HG03442 (cell line): ENCODE data around the gene ACOT13.
"Not testable (repeated sequence)": the region's sequence is repeated elsewhere in the genome, so short reads cannot be mapped to it uniquely, and the experiment has no call there.

Source experiments
- ATAC-seq: cut with Tn5 transposase; IDR thresholded peaks from one replicate; pipeline ENCODE4 v1.9.1; 2021; ENCODE audit warnings: mild to moderate bottlenecking, moderate library complexity; ENCODE audit not compliant: unreplicated experiment

Gene ACOT13

DNA sequence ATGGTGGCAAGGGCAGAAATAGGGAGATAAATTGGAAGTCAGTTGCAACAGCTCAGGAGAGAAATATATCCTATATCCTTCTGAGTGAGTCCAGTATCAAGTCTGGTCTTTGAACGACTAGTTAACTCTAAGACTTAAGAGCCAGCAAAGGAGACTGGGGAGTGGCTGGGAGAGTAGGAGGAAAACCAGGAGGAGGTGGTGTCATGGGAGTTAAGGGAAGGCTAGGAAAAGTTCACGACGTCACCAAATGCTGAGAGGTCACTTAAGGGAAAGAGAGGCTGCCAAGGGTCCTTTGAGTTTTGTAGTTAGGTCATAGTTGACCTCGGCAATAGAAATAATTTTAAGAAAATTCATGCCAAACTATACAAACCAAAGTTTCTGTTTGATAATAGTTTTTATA, 25.1 kb downstream of the ACOT13 start:
- ATAC-seq, result no peak

DNA sequence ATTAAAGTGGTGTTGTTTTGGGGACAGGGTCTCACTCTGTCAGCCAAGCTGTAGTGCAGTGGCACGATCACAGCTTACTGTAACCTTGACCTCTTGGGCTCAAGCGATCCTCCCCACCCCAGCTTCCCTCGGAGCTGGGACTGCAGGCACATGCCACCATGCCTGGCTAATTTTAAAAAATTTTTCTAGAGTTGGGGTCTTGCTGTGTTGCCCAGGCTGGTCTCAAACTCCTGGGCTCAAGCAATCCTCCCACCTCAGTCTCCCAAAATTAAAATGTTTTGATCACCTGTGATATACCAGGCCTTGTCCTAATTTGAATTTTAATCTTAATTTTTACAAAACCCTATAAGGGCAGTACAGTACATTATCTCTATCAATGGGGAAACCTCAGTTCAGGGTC, 25.5 kb downstream of the ACOT13 start:
- no peak for ATAC-seq

DNA sequence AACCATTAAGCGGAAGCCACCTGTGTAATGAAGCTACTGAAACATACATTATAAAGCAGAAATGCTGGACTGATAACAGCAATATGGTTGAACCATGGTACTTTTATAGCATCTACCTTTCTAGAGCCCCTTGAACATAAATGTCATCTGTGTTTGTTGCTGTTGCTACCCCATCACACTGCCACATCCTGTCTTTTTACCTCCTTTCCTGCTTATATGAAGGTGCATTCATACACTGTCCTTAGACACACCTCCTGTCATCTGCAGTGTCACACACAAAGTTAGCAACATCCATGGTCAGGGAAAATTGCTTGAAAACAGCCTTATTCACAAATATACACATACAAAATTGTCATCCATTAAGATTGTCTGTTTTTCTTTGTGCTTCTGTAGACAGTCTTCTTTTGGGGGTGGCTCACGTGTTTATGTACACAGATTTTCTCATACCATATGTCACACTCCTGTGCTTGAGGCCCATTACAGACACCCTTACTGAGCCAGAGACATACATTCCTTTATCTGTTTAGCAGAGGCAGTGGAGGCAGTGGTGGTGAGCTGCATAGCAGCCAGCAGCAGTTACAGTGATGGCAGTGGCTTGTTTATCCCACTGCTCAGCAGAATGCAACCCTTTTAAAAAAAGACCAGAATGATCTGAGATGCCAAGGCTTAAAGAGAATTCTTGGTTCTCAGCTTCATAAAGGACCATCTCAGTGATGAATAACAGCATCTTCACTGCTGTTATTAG, 26.1 kb downstream of the ACOT13 start:
- no peak for ATAC-seq

DNA sequence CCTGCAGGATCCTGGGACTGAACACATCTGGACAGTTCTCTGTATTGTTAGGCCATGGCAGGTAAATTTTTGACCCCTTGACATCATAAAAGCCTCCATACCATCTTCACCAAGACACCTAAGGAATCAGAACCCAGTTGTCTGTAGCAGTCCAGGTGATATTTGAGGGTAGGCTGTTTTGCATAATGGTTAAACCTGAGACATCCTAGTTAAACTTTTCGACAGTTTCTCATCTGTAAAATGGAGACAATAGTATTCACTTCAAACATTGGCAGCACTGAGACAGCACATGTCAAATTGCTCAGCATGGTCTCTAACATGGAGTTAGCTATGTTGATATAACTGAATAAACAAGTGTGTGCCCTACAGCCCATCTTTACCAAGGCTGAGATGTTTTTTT, 27.3 kb downstream of the ACOT13 start:
- ATAC-seq, result no peak

DNA sequence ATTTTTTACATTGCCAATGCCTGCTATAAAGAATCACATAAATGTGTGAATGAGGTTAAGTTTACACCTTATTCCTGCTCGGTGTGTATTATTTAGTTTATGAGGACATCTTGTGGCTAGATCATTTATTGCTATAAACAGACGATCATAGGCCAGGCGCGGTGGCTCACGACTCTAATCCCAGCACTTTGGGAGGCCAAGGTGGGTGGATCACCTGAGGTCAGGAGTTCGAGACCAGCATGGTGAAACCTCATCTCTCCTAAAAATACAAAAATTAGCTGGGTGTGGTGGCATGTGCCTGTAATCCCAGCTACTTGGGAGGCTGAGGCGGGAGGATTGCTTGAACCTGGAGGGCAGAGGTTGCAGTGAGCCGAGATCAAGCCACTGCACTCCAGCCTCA, 28.8 kb downstream of the ACOT13 start:
- not testable (repeated sequence) for ATAC-seq

DNA sequence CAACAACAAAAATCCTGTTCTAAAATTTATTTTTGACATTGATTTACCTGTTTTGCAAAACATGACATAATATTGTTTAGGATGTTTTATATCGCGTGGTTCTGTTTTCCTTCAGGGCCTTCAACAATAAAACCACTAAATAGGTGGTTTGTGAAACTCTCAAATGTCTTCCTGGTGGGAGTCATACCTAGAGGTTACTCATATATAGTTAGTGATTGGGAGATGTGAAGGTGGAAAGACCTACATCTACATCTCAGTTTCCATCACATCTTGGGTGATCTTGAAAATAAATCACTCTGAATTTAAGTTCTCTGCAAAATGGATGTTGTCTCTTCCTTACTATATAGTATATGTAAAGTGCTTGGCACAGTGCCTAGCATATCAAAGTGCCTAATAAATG, 29.2 kb downstream of the ACOT13 start:
- no peak for ATAC-seq

DNA sequence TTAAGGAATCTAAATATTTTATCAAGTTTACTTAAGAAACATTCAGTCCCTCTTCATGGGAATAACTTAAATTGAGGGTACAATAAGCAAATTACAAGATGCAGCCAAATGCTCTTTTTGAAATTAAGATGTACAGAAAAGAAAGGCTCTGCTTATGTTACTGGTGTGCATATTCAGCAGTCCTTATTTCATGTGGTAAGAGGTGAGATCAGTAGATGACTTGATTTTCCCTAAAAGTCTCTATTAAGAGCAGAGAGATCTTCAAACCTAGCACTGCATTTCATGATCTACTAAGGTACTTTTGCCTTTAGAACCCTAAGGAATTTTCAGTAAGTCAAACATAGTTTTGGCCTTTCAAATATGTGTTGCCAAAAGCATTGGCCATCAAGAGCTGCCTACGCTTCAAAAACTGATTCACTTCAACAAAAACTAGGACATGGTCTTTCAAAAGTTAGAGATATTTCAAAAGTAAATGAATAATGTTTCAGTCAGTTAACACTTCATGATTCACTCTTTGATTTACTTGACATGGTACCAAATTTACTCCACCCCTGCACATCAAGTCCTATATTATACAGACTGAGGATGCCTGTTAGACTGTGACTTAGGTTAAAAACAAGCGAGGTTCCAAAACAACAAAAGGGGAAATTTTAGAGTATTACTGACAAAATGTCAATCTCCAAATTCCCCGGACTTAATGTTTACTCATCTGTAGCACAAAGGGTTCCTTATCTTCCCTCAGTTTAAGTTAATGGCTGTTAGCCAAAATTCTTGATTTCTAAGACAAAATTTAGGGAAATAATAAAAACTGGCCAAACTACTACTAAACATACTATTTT, 32.9 kb downstream of the ACOT13 start:
- no peak for ATAC-seq

DNA sequence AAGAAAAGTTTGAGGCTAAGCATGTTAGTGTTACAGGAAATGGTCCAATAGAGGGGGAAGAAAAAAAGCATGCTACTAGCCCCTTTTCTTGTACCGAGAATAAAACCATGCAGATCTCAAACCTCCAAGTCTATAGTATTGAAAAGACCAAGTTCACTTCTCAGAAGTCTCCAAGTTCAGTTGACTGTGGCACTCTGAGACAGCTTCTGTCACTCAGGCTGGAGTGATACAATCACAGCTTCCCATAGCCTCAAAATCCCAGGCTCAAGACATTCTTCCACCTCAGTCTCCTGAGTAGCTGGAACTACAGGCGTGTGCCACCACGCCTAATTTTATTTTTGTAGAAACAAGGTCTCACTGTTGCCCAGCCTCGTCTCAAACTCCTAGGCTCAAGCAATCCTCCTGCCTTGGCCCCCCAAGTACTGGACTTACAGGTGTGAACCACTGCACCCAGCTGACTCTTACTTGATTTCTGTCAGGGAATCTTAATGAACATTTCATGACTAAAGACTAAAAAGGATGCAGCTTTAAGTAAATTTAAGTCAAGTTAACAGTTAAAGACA, 35.9 kb downstream of the ACOT13 start:
- no peak for ATAC-seq

DNA sequence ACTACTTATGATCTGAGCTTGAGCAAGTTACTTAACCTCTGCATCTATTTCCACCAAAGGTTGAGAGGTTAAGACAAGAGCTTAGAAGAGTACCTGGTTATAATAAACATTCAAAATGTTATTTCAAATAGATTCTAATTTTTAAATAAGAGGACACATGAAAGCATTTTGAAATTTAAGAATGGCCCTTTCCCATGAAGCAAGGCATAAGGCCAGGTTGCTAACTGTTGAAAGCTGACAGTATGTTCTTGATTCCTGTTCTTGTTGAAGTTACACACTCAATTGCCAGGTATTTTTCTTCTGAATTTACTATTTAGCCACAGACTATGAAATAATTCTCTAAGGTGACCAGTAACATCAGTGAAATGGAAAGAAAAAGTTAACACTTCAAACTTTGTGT, 37.6 kb downstream of the ACOT13 start:
- no peak for ATAC-seq

DNA sequence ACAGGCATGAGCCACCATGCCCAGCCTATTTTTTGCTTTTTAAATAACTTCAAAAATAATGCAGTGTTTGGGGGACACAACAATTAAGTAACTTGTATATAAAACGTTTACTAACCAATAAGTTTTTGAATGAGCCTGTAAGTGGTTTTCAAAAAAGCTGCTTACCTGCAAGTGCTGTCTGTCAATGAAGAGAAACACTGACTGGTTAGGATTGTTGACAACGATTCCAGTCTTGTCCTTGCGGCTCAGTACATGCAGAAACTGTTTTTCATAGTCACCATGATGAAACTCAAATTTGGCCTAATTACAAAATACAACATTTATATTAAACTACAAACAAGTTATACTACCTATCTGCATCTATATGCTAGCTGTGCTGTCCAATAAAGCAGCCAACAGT, 41.7 kb downstream of the ACOT13 start:
- no peak for ATAC-seq

DNA sequence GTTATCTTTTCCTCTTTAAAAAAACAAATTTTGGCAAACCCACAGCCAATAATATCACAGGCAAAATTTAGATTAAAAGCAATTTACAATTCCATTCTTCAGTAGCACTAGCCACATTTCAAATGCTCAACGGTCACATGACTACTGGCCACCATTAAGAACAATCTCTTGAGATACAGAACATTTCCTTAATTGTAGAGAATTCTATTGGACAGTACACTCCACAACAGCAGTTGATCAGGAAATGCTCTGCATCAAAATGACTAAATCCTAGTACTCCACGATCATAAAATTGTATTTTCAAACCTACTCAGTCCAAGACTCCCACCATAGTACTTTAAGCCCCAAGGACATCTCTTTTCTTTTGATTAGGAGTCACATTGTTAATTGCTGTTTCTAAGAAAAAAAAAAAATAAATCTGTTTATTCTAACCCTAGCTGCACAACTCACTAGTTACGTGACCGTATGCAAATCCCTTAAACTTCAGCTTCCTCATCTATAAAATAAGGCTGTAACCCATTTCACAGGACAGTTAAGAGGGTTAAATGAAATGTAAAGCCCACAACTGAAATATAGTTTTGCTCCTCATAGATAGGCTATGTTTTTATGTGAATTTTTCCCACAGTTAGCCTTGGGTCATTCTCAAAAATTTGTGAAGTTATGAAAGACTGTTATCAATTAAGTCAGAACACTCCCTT, 42.3 kb downstream of the ACOT13 start:
- ATAC-seq, result no peak

DNA sequence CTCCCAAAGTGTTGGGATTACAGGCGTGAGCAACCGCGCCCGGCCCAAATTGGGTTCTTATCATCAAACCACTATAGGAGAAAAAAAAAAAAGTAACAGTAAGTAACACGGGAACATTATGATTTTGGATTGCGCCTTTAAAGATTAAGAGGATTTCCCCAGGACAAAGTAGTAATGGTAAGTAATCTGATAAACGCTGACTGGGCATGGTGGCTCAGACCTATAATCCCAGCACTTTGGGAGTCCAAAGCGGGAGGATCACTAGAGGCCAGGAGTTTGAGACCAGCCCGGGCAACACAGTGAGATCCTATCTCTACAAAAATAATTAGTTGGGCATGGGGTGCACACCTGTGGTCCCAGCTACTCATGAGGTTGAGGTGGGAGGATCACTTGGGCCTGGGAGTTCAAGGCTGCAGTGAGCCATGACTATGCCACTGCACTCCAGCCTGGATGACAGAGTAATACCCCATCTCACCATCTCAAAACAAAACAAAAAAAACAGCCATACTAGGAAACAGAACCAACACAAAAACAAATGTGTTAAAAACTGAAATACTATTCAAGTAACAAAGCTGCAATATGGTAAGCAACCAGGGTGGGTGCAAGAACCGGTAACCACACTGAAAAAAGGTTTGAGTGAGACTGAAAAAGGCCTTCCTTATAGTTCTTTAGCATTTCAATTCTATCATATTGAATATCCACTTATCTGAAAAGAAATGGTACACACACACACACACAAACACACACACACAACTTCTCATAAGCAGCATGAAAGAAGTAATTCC, 43.8 kb downstream of the ACOT13 start:
- ATAC-seq, result no peak

DNA sequence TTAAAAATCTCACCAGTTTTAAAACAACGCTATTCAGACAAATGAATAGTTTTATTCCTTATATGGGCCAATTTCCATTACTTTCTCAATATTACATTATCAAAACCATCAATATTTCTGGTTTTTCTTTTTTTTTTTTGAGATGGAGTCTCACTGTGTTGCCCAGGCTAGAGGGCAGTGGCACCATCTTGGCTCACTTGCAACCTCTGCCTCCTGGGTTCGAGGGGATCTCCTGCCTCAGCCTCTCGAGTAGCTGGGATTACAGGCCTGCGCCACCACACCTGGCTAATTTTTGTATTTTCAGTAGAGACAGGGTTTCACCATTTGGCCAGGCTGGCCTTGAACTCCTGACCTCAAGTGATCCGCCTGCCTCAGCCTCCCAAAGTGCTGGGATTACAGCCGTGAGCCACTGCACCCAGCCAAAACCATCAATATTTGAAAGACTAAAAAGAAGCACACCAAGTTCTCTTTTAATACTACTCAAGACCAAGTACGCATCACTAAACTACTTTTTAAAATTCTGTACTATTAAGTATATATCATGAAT, 49.8 kb downstream of the ACOT13 start:
- not testable (repeated sequence) for ATAC-seq

DNA sequence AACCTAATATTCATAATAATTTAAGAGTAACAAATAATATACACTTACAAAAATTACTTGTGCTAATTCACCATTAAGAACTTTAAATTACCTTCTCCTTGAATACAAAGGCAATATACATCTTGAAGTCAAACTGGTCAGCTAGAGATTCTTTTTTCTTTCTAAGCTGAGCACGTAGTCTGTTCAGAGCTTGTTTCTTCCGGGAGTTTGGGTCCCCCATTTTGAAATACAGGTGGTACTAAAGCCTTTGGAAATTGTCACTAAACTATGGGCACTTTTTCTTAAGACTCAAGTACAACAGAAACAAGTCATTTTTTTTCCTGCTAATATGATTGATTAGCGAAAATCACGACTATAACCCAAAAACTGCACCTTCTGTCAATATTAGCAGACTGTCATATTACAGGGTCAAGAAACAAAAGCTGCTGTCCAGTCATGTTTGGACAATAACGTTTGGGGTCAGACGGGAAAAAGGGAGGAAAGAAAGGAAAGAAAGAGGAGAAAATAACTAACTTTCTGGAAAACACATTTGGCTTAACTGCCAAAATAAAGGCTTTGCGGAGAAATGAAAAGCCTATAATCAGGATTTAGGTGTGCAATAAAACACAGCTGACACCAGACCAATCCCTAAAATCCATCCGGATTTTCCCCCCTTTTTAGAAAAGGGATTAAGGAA, 51.7 kb downstream of the ACOT13 start:
- ATAC-seq, result no peak

DNA sequence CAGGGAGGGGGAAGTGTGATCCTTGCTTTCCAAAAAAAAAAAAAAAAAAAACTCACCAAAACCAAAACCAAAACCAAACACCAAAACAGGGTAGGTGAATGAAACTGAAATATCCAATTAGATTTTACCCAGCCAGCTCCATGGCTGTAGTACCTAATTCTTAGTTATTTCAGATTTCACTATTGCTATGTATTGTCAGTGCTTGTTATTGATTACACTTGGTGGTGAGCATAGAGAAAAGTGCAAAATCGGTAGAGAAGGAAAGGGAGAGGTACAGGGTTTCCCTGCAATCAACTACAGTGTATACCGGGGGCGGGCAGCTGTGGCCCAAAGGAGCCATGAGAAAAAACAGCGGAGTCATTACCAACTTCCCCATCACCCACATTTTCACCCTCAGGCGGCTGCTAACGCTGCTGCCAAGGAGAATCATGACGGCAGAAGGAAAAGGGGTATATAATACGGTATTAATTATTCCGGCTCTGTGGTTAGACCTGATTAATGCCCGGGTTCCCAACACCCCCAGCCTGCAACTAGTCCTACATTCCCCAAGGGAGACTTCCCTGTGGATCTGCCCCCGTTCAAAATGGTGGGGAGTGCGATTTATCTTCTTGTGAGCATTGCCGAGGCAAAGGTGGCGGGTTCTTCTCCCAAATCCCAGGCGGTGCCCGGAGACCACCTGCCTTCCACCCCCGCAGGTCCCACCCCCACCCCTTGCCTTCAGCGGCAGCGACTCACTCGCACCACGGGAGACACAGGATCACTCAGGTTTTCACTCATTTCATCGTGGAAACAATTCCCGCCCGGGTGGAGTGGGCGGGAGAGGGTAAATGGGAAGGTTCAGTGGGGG, 52.5 kb downstream of the ACOT13 start, which contains the start of gene C6orf62:
Gene C6orf62, minus strand, starts transcription at position 30 of the 847 bp plus-strand sequence. CDS start 486 bp downstream, outside the sequence.
- ATAC-seq, result no peak

DNA sequence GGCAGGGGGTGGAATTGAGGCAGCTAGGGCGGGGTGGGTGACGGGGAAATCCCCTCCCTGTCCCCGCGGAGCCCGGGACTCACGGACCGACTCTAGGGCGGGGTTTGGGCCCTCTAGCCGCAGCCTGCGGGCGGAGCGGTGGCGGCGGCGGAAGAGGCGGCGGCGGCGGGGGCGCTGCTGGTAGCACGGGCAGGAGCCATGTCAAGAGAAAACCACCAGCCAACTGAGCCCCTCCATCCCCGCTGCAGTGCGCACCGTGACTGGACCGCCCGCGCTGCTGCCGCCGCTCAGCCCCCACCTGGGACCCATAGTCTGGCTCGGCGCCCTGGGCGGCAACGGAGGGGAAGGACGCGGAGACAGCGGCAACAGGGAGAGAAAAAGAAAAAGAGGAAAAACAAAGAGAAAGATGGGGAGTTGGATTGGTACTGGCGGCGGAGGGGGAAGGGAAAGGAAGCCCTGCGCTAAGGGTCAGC, 53.3 kb downstream of the ACOT13 start:
- ATAC-seq, result no peak

DNA sequence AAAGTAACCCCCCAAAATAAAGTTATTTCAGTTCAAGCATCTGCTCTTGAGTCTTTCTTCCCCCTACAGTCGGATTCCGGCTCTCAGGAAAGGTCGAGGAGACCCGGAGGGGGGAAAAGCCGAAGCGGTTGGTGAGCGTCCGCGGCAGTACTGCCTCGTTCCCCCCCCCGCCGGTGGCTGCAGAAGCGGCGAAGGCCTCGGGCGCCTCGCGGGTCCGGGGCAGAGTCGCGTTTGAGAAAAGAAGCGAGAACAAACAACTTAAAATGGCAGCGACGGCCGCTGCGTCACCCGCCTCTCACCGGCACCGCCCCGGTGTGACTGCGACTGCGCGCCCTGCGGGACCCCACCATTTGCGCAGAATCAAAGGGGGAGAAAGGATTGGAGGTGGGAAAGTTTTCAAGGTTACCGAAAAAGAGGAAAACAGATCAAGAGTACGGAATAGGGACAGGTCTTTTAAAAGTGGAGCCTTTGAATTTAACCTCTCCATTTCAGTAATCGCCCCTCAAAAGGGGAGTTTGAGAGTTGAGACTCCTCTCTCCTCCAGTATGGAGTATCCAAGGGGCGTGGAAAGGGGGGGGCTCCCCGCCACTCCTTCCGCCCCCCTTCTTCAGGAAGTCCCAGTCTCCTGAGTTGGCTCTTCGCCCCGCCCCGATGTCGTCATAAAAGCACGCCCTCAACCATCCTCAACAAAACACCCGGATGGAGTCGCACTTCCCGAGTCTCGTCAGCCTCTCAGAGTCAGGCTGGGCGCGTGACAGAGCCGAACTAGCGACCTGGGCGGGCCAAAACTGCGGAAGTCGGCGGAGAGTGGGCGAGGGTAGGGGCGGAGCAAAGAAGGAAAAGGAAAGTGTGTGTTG, 54.0 kb downstream of the ACOT13 start:
- peak; percentile 87 for ATAC-seq
